SK-N-MC (cell line): ENCODE data around the gene ITGBL1.
"Not testable (repeated sequence)": the region's sequence is repeated elsewhere in the genome, so short reads cannot be mapped to it uniquely, and the experiment has no call there.

ENCODE experiments used
- DNase-seq: peaks from one replicate; pipeline ENCODE4 v3.0.0-alpha.2; 2011; ENCODE audit warnings: low read depth, low spot score
- H3K27ac ChIP-seq: fragments of 200-600 bp; sonication (generic); 2 replicates; pipeline ENCODE4 v1.5.1; 2016; ENCODE audit warnings: mixed run types
- H3K36me3 ChIP-seq: fragments of 200-600 bp; sonication (generic); 2 replicates; pipeline ENCODE4 v1.6.1; 2017; ENCODE audit warnings: antibody characterized with exemption, low read length, mixed read lengths; ENCODE audit not compliant: insufficient read depth
- H3K4me3 ChIP-seq: fragments of 200-600 bp; sonication (generic); 2 replicates; pipeline ENCODE4 v1.5.1; 2016
- H3K9ac ChIP-seq: fragments of 200-600 bp; sonication (generic); 2 replicates; pipeline ENCODE4 v1.8.0; 2017; ENCODE audit warnings: mixed run types, mixed read lengths; ENCODE audit not compliant: insufficient read length
- H3K9me3 ChIP-seq: fragments of 200-600 bp; sonication (generic); 2 replicates; pipeline ENCODE4 v1.6.1; 2017; ENCODE audit warnings: low read depth, mild to moderate bottlenecking, antibody characterized with exemption, low read length, moderate library complexity, mixed read lengths
- EZH2 ChIP-seq: fragments of 200-600 bp; sonication (generic); IDR thresholded peaks from one replicate; pipeline ENCODE4 v1.6.1; 2017; ENCODE audit warnings: antibody characterized with exemption
- FOXP2 ChIP-seq: optimal IDR thresholded peaks from 2 replicates; pipeline ENCODE3; 2011; ENCODE audit warnings: mild to moderate bottlenecking, moderate library complexity; ENCODE audit not compliant: insufficient read depth; ENCODE audit errors: extremely low read length, control extremely low read depth
- POLR2AphosphoS5 ChIP-seq: IDR thresholded peaks from 2 replicates; pipeline ENCODE4 v1.6.1; 2012; ENCODE audit warnings: mild to moderate bottlenecking, low read depth, low read length, borderline replicate concordance

The ITGBL1 gene

GRCh38 chr13:101527130-101527529 lies 74.7 kb downstream of the ITGBL1 start:
- no peak overlapping the region for H3K4me3 ChIP-seq
- no peak for DNase-seq
- H3K9ac ChIP-seq = no peak overlapping the region
- no peaks in the 10 kb centered on the region for H3K36me3 ChIP-seq
- TF ChIP-seq FOXP2 (no peak), EZH2 (no peak), POLR2AphosphoS5 (no peak)
- no peak overlapping the region for H3K27ac ChIP-seq
- no peaks in the 10 kb centered on the region for H3K9me3 ChIP-seq

GRCh38 chr13:101529422-101529821 lies 76.9 kb downstream of the ITGBL1 start:
- Histone ChIP-seq H3K36me3 (no peaks in the 10 kb centered on the region), H3K9me3 (no peaks in the 10 kb centered on the region), H3K4me3 (no peak overlapping the region), H3K9ac (no peak overlapping the region), H3K27ac (no peak overlapping the region)
- TF ChIP-seq FOXP2 (no peak), POLR2AphosphoS5 (no peak), EZH2 (no peak)
- DNase-seq = no peak

- Histone ChIP-seq H3K4me3 (no peak overlapping the region), H3K9me3 (no peaks in the 10 kb centered on the region), H3K27ac (no peak overlapping the region), H3K9ac (no peak overlapping the region), H3K36me3 (no peaks in the 10 kb centered on the region)
- no peak for TF ChIP-seq FOXP2
- TF ChIP-seq POLR2AphosphoS5 = no peak
- TF ChIP-seq EZH2 = no peak
- DNase-seq = no peak
Observed at GRCh38 chr13:101530293-101530692, 77.8 kb downstream of the ITGBL1 start.

GRCh38 chr13:101535192-101535746 lies 82.8 kb downstream of the ITGBL1 start:
- TF ChIP-seq FOXP2 = no peak
- TF ChIP-seq POLR2AphosphoS5 = no peak
- no peak for TF ChIP-seq EZH2
- H3K27ac ChIP-seq = no peak overlapping the region
- no peaks in the 10 kb centered on the region for H3K36me3 ChIP-seq
- no peak overlapping the region for H3K9ac ChIP-seq
- H3K4me3 ChIP-seq = no peak overlapping the region
- H3K9me3 ChIP-seq = no peaks in the 10 kb centered on the region
- no peak for DNase-seq

GRCh38 chr13:101536079-101536478 lies 83.6 kb downstream of the ITGBL1 start:
- Histone ChIP-seq H3K9ac (no peak overlapping the region), H3K9me3 (no peaks in the 10 kb centered on the region), H3K36me3 (no peaks in the 10 kb centered on the region), H3K27ac (0 out of 2 replicates have a peak overlapping the region, but pooled peaks have one; percentile 11), H3K4me3 (no peak overlapping the region)
- no peak for DNase-seq
- TF ChIP-seq FOXP2 (no peak), POLR2AphosphoS5 (no peak), EZH2 (no peak)

- not testable (repeated sequence) for DNase-seq, H3K4me3 ChIP-seq
Observed at GRCh38 chr13:101544544-101544943, 92.1 kb downstream of the ITGBL1 start.

GRCh38 chr13:101544979-101545378 lies 92.5 kb downstream of the ITGBL1 start:
- TF ChIP-seq EZH2 = no peak
- TF ChIP-seq FOXP2 = no peak
- no peak for TF ChIP-seq POLR2AphosphoS5
- Histone ChIP-seq H3K9me3 (no peaks in the 10 kb centered on the region), H3K36me3 (no peaks in the 10 kb centered on the region), H3K4me3 (no peak overlapping the region), H3K27ac (no peak overlapping the region; the same call in 1 of the 2 replicates), H3K9ac (no peak overlapping the region)
- no peak for DNase-seq

More at GRCh38 chr13:101544544-101544943, 92.1 kb downstream of the ITGBL1 start:
- not testable (repeated sequence) for H3K36me3 ChIP-seq, H3K9ac ChIP-seq, H3K9me3 ChIP-seq, H3K27ac ChIP-seq

GRCh38 chr13:101545521-101545920 lies 93.0 kb downstream of the ITGBL1 start:
- no peak overlapping the region; the same call in 1 of the 2 replicates for H3K27ac ChIP-seq
- H3K36me3 ChIP-seq = no peaks in the 10 kb centered on the region
- no peak overlapping the region for H3K4me3 ChIP-seq
- no peaks in the 10 kb centered on the region for H3K9me3 ChIP-seq
- TF ChIP-seq FOXP2 = no peak
- no peak for TF ChIP-seq POLR2AphosphoS5
- no peak for TF ChIP-seq EZH2
- DNase-seq = no peak
- no peak overlapping the region for H3K9ac ChIP-seq

GRCh38 chr13:101552286-101552685 lies 99.8 kb downstream of the ITGBL1 start:
- H3K9ac ChIP-seq = peak overlapping the region; percentile 40
- peak overlapping the region; percentile 88 for H3K27ac ChIP-seq
- H3K36me3 ChIP-seq = no peaks in the 10 kb centered on the region
- DNase-seq = no peak
- no peak overlapping the region for H3K4me3 ChIP-seq
- H3K9me3 ChIP-seq = no peaks in the 10 kb centered on the region
- TF ChIP-seq POLR2AphosphoS5 = no peak
- no peak for TF ChIP-seq EZH2
- TF ChIP-seq FOXP2 = no peak
